ENCODE measurements around the gene RABGAP1.

DNA sequence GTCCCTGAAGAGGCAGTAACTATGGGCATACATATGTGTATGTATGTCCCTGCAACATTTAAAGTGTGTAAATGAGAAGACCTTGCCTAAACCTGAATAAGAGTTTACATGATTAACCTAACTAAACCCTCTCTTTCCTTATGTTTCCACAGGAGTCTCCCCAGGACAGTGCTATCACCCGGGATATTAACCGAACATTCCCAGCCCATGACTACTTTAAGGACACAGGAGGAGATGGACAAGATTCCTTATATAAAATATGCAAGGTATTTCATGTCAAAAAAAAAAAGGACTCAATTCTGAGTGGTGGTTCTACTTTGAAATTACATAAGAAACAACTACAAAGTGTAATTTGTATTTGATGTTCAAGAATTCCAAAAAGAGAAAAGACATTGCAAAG, 124.4 kb downstream of the RABGAP1 start:
- no peak for TF ChIP-seq EZH2phosphoT487 (IDR thresholded peaks at IDR 0.05; ENCODE audit: borderline replicate concordance, low read depth)
- TF ChIP-seq, protein P1, sequence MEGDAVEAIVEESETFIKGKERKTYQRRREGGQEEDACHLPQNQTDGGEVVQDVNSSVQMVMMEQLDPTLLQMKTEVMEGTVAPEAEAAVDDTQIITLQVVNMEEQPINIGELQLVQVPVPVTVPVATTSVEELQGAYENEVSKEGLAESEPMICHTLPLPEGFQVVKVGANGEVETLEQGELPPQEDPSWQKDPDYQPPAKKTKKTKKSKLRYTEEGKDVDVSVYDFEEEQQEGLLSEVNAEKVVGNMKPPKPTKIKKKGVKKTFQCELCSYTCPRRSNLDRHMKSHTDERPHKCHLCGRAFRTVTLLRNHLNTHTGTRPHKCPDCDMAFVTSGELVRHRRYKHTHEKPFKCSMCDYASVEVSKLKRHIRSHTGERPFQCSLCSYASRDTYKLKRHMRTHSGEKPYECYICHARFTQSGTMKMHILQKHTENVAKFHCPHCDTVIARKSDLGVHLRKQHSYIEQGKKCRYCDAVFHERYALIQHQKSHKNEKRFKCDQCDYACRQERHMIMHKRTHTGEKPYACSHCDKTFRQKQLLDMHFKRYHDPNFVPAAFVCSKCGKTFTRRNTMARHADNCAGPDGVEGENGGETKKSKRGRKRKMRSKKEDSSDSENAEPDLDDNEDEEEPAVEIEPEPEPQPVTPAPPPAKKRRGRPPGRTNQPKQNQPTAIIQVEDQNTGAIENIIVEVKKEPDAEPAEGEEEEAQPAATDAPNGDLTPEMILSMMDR (IDR thresholded peaks at IDR 0.05): no peak
- TF ChIP-seq EP300 (IDR thresholded peaks at IDR 0.05; ENCODE audit: borderline replicate concordance in 1 of 2, low read depth in 1 of 2, low read length in 1 of 2): peak in 1 of 2 experiments; percentile 26; a peak in 1 of 4 replicates
